Activated CD8-positive, alpha-beta T cell treated with anti-CD3 and anti-CD28 coated beads for 36 hours (primary cell): ENCODE data around the gene FCHSD2. TPM values are rescaled to one million over a fixed set of nuclear protein-coding genes. Genes with fewer than 3 reads are reported as not detected.

Experiments used
- ATAC-seq: fragments of 200-7000 bp; cut with Tn5 transposase; one replicate; pipeline ENCODE4 v1.10.0; 2021; ENCODE audit warnings: mild to moderate bottlenecking, moderate library complexity
- CTCF ChIA-PET: fragments of 350-600 bp; sonication (Branson Sonifier 250); formaldehyde crosslinking; loops from one replicate; lab custom pipeline; 2021; ENCODE audit warnings: antibody characterized with exemption; lab: Charles Lee
- POLR2A ChIA-PET: fragments of 350-600 bp; sonication (Branson Sonifier 250); formaldehyde crosslinking; loops from one replicate; lab custom pipeline; 2021; ENCODE audit warnings: antibody characterized with exemption; lab: Charles Lee
- DNase-seq: peaks from one replicate; pipeline ENCODE4 v3.0.0-alpha.2; 2020
- H3K27ac Mint-ChIP-seq: one replicate; pipeline ENCODE4 v1.8.0; 2021; ENCODE audit warnings: mild to moderate bottlenecking, mixed read lengths
- H3K27me3 Mint-ChIP-seq: one replicate; pipeline ENCODE4 v1.8.0; 2021; ENCODE audit warnings: mixed read lengths
- H3K36me3 Mint-ChIP-seq: one replicate; pipeline ENCODE4 v1.8.0; 2021; ENCODE audit warnings: low read depth, mixed read lengths
- H3K4me1 Mint-ChIP-seq: one replicate; pipeline ENCODE4 v1.8.0; 2021; ENCODE audit warnings: low read depth, mixed read lengths
- H3K4me3 Mint-ChIP-seq: one replicate; pipeline ENCODE4 v1.8.0; 2021; ENCODE audit warnings: mild to moderate bottlenecking, moderate library complexity, mixed read lengths
- H3K9me3 Mint-ChIP-seq: one replicate; pipeline ENCODE4 v1.8.0; 2021; ENCODE audit warnings: mixed read lengths
- intact Hi-C: fragments of 100-400 bp; cut with micrococcal nuclease; formaldehyde crosslinking; loops from one replicate; pipeline ENCODE4 v1.10.0; 2022
- total RNA-seq, 2 experiments: library from RNA; stranded (reverse); gene quantifications; one replicate each; pipeline ENCODE4 v1.2.3, GENCODE V29; 2021
- TF ChIP-seq, protein P1 (sequence below): fragments of 200-600 bp; IDR thresholded peaks from one replicate; pipeline ENCODE4 v1.8.0; 2022; ENCODE audit warnings: antibody characterized with exemption, mild to moderate bottlenecking

Gene FCHSD2
- total RNA-seq, 2 experiments from 2014 or later: 23.6 to 24.8 TPM

DNA sequence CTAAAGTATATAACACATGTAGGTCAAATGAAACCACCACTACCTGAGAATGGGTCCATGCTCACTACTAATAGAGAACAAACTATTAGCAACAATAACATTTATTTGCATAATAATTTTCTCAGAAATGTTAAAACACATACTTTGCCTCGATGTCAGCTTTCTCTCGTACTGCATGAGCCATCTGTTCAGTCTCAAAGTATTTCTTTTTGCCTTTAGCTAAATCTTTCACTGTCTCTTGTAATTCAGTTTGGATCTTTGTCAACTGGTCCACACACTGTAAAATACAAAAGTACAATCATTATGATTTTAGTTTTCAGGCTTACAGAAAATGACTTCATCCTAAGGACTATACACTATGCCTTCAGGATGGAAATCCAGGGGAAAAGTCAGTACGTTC, 153.3 kb downstream of the FCHSD2 start:
- TF ChIP-seq, protein P1, sequence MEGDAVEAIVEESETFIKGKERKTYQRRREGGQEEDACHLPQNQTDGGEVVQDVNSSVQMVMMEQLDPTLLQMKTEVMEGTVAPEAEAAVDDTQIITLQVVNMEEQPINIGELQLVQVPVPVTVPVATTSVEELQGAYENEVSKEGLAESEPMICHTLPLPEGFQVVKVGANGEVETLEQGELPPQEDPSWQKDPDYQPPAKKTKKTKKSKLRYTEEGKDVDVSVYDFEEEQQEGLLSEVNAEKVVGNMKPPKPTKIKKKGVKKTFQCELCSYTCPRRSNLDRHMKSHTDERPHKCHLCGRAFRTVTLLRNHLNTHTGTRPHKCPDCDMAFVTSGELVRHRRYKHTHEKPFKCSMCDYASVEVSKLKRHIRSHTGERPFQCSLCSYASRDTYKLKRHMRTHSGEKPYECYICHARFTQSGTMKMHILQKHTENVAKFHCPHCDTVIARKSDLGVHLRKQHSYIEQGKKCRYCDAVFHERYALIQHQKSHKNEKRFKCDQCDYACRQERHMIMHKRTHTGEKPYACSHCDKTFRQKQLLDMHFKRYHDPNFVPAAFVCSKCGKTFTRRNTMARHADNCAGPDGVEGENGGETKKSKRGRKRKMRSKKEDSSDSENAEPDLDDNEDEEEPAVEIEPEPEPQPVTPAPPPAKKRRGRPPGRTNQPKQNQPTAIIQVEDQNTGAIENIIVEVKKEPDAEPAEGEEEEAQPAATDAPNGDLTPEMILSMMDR: no peak
- POLR2A ChIA-PET: no interaction called here
- CTCF ChIA-PET: no interaction called here
- H3K4me3 Mint-ChIP-seq: no peak overlapping the region
- no peaks in the 10 kb centered on the region for H3K27me3 Mint-ChIP-seq
- peaks cover 11% of the 10 kb centered on the region for H3K36me3 Mint-ChIP-seq
- DNase-seq (no peak), ATAC-seq (no peak)
- intact Hi-C loops: no loop called here
- H3K4me1 Mint-ChIP-seq: peaks cover 8% of the 10 kb centered on the region
- H3K9me3 Mint-ChIP-seq: no peaks in the 10 kb centered on the region
- no peak overlapping the region for H3K27ac Mint-ChIP-seq

DNA sequence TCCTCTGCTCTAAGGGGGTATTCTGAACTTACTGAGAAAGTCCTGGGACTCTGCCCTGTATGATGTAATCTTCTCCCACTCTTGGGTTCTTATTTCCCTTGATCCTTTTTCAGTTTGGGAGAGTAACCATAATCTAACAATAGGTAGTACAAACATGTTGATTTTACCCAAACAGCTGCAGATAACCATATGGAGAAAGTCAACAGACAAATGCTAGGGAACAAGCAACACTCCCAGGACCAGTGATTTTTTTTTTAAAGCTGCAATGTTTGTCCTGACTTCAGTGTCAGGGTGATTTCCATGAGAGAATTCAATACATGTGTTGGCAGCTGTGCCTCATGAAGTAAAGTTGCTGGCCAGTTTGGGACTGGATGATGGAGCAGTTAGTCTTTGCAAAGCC, 156.5 kb downstream of the FCHSD2 start:
- DNase-seq: no peak
- no peak overlapping the region for H3K4me3 Mint-ChIP-seq
- CTCF ChIA-PET: no interaction called here
- TF ChIP-seq, protein P1: no peak
- peaks cover 7% of the 10 kb centered on the region for H3K36me3 Mint-ChIP-seq
- ATAC-seq: no peak
- H3K27ac Mint-ChIP-seq: peak overlapping the region; percentile 13
- H3K9me3 Mint-ChIP-seq: no peaks in the 10 kb centered on the region
- POLR2A ChIA-PET: no interaction called here
- H3K4me1 Mint-ChIP-seq: peaks cover 11% of the 10 kb centered on the region
- no peaks in the 10 kb centered on the region for H3K27me3 Mint-ChIP-seq
- intact Hi-C loops: no loop called here

DNA sequence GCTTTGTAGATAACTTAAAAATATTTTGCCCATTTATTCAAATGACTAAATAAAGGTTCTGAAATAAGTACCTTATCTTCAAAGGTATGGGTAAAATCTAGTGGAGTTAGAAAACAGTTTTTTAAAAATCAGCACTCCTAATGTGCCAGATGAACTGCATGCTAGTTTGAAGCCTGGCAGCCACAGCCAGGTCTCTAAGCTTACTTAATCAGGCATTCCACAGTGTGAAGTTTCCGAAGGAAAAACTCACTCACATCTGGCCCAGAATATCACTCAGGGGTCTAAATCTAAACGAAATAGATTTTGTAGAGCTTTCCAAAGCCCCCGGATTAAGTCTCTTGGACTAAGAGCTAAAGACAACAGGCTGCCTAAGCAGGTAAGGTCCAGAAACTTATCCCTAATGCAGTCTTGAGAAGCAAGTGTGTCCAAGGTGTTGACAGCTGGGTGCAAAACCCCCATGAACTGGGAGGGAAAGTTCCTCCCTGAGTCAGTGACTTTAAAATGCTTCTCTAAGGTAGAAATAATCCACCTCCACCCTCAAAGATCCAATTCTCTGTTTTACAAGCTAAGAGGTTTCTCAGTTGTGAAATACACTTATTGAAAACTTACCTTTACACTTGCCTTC, 157.6 kb downstream of the FCHSD2 start:
- Mint-ChIP-seq H3K27me3 (no peaks in the 10 kb centered on the region), H3K9me3 (no peaks in the 10 kb centered on the region), H3K4me1 (peaks cover 11% of the 10 kb centered on the region), H3K27ac (no peak overlapping the region), H3K4me3 (no peak overlapping the region), H3K36me3 (peaks cover 12% of the 10 kb centered on the region)
- no peak for DNase-seq
- ATAC-seq: no peak
- CTCF ChIA-PET: interaction anchor here (1.0 to 1.6 kb wide), 2 partner anchors 171 to 193 kb away, joined by 4 read pairs; no protein-coding TSS in a partner anchor
- POLR2A ChIA-PET: interaction anchor here (0.8 to 1.1 kb wide), 2 partner anchors 9 to 25 kb away, joined by 3 to 4 read pairs; no protein-coding TSS in a partner anchor
- intact Hi-C loops: no loop called here
- TF ChIP-seq, protein P1: no peak

DNA sequence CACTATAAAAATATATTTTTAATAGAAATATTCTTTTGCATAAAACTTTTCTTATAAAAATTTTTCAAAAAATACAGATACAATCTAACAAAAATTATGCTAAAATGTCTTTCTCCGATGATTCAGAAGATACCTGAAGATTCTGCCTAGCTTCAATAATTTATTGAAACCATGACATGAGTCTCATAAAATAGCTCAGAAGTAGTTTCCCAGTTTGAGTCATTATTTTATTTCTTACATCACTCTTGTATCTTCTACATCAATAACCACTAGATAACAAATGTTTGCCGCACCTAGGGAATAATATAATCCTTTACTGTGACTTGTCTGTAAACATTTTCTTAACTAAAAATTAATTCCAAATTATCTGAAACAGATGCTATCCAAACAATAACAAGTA, 158.6 kb downstream of the FCHSD2 start:
- Mint-ChIP-seq H3K27me3 (no peaks in the 10 kb centered on the region), H3K4me3 (no peak overlapping the region), H3K9me3 (no peaks in the 10 kb centered on the region), H3K4me1 (peaks cover 11% of the 10 kb centered on the region), H3K36me3 (peaks cover 18% of the 10 kb centered on the region), H3K27ac (no peak overlapping the region)
- intact Hi-C loops: no loop called here
- CTCF ChIA-PET: interaction anchor here (0.7 to 1.6 kb wide), 3 partner anchors 13 to 194 kb away, joined by 3 to 4 read pairs (median 4); no protein-coding TSS in a partner anchor
- POLR2A ChIA-PET: no interaction called here
- DNase-seq: no peak
- TF ChIP-seq, protein P1: no peak
- no peak for ATAC-seq

DNA sequence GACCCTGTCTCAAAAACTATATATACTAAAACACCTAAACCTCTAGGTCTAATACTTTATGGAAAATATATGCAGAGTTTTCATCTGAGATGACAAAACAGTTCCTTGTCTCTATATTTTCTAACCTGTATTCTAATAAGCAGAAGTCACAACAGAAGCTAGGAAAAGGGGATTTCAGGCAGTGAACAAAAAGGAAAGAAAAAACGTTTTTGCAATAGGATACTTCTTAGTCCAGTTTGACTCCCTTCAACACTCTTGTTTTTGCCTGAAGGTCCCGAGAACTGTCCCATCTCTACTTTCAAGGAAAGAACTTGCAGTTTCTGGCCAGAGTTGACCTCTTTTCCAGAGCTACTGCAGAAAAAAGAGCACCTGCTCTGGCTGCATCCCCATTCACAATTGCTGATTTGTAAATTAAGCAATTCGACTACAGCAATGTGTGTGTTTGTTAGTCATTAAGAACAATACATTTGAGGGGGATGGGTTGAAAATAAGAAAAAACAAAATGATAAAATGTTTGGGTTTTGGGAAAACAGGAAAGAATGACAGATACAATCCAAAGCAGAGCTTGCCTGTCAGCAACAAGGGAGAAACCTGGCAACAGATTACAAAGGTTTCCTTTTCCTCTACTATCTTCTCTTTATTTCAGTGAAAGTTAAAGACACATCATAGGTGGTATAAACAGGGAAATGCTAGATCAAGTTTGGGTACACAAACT, 160.0 kb downstream of the FCHSD2 start:
- ATAC-seq: no peak
- intact Hi-C loops: no loop called here
- no peaks in the 10 kb centered on the region for H3K27me3 Mint-ChIP-seq
- TF ChIP-seq, protein P1: no peak
- DNase-seq: no peak
- H3K4me3 Mint-ChIP-seq: no peak overlapping the region
- POLR2A ChIA-PET: no interaction called here
- peaks cover 25% of the 10 kb centered on the region for H3K36me3 Mint-ChIP-seq
- no peaks in the 10 kb centered on the region for H3K9me3 Mint-ChIP-seq
- H3K4me1 Mint-ChIP-seq: peaks cover 11% of the 10 kb centered on the region
- H3K27ac Mint-ChIP-seq: no peak overlapping the region
- CTCF ChIA-PET: interaction anchor here (0.9 to 1.2 kb wide), 3 partner anchors 17 to 199 kb away, joined by 3 read pairs; no protein-coding TSS in a partner anchor
